Measurements from ENCODE around the gene GADL1.

The GADL1 gene

DNA sequence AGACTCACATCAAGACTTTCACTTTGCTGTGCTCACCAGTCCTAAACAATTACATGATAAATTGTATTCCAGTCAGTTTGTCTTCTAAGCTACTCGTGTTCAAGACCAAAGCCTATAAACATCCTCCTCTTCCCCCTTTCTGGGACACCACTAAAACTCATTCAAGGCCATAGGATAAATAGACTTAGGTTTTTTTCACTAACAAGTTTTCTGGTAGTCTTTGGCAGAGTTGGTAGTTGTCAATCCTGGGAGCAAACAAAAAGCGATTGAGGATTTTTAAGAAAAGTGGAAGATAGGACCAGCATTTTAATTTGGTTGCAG is 173.2 kb downstream of the GADL1 start:
- DNase-seq (ENCODE audit: low read depth) = no peak

DNA sequence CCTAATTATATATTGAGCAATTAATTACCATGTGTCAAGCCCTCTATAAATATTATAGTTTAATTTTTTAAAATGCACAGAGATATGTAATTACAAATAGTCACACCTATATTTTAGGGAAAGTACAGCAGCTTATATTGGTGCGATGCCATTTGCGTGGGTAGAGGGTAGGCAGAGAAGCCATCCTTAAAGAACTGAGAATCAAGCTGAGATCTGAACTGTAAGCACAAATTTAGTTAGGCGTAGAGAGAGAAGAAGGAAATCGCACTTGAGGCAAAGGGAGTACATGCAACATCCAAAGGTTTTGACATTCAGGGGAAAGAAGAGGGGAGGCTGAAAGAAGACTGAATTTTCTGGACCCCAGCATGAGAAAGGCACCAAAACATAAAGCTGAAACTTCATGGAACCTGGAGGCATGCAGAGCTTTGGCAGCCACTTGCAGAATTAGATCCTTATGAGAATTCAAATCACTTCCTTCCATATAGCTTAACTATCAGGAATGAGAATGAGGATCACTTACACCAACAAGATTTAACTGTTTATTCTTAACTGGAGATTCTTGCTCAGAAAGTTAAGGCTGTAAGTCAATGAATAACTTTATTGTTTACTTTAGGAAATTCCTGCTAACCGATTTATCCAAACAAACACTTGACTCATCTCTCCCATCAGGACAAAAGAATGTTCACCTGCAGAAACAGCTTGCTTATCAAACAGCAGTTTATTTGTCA is 173.7 kb downstream of the GADL1 start:
- no peak for DNase-seq (ENCODE audit: low read depth)

DNA sequence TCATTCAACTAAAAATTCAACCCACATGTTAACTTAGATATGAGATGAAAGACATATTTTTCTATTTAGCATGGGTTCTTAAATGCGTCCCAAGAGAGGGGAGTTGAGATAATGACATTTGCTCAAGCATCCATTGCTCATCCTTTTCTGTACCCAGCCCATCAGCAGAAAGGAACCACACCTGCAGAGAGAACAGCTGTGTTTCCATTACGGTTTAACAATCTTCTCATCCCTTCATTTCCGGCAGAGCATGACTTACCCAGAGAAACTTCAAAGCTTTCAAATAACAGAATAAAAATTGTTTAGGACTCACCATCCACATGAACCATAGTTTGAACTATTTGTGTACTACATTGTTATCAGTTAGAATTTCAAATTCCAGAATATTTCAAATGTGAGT is 174.9 kb downstream of the GADL1 start:
- DNase-seq (ENCODE audit: low read depth) = no peak

DNA sequence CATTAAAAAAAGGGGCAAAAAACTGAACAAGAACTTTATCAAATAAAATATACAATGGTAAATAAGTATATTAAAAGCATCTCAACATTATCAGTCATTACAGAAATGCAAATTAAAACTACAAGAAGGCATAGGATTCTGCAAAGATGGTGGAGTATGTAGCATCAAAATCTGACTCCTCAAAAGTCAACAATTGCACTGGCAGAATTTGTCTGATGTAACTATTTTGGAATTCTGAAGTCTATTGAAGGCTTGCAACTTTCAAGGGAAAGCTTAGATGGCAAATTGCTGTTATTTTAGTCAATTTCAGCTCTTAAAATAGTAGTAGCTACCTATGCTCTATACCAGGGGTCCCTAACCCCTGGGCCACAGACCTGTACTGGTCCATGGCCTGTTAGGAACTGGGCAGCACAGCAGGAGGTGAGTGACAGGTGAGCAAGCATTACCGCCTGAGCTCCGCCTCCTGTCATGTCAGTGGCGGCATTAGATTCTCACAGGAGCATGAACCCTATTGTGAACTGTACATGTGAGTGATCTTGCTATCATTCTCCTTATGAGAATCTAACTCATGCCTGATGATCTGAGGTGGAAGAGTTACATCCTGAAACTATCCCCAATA is 180.5 kb downstream of the GADL1 start:
- DNase-seq (ENCODE audit: low read depth) = no peak

DNA sequence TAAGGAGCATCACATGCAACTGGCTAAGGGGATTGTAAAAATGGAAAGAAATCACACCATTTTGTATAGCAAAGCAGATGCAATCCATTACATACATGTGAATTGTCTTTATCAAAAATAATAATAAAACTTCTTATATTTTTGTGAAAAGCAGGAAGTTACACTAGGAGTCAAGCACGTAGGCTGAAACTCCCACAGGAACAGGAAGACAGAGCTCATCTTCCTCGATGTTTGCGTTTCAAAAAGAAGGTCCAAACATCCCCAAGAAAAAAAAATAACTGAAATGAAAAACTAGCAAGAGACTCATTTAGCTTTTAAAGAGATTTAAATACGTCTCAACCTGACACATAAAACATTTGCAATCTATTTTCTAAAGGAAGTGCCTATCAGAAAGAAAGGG is 181.5 kb downstream of the GADL1 start:
- DNase-seq (ENCODE audit: low read depth) = no peak

DNA sequence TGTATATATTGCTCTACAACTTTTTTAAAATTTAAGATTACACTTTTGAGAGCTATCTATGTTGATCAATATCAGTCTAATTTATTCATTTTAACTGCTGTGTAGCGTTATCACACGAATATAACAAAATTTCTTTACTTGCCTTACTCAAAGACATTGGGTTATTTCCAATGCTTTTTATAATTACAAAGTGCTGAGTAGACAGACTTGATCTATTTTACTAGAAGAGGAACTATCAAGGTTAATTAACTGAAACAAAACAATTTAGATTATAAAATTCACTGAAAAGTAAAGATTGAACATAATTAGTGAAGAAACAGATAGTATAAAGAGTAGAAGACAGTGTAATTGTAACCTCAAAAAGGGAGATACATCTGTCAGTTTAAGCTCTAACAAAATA is 182.6 kb downstream of the GADL1 start:
- DNase-seq (ENCODE audit: low read depth) = no peak

DNA sequence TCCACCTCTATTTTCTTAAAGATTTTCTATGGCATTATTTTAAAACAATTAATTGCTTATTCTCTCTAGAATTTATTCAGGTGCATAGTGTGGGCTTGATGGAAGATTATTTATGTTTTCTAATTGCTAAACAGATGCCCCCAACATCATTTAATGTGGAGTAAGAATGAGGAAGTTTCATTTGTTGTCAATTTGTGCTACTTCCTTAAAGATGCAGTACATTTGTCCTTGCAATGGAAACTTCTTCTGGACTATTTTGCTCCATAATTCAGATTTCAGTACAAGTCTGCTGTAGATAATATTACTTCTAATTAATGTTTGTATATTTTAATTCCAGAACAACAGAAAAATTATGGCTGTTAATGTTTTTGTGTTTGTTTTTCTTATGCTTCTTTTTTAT is 183.3 kb downstream of the GADL1 start:
- no peak for DNase-seq (ENCODE audit: low read depth)

DNA sequence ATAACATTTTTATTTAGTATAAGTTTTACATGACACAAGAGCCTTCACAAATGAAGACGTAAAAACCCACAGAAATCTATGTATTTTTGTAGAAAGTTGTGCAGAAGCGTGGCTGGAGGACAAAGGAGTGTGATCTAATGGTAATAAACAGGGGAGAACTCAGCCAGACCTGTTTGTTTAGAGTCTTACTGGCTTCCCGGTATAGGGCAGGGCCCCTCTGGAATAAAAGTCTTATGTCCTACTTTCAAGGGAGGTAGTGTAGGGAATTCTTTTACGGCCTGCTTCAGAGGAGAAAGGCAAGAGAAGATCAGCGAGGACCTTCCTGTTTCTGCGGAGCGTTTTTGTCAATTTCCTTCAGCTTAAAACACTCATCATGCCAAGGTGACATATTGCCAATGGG is 184.4 kb downstream of the GADL1 start:
- no peak for DNase-seq (ENCODE audit: low read depth)

DNA sequence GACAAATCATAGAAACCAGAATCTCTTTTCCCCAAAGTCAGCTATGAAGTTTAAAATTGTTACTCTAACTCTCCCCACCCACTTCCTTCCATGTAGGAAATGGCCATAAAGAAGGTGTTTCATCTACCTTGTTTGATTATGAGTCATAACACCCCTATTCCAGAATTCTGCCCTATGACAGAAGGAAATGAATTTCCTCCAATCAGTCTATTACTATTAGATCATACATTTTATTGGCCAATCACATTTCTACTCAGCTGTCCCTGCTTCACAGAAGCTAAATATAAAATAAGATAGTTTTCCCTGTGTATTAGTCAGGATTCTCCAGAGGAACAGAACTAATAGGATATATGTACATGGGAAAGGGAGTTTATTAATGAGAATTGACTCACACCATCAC is 186.0 kb downstream of the GADL1 start:
- no peak for DNase-seq (ENCODE audit: low read depth)

DNA sequence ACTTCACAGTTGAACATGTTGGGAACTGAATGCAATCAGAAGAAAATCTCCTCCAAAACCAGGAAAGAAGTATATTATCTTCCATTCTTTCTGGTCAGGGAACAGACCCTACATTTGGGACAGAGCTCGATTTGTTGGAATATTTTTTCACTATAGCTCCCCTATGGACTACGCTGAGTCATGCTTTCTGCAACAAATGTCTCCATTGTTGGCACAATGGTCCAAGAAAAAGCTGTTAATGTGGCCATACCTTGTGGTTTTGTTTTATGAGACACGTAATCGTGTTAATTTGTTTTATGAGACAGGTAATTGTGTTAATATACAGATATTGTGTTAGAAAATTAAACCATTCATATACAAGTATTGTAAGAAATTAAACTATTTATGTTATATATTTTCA is 186.6 kb downstream of the GADL1 start:
- DNase-seq (ENCODE audit: low read depth) = no peak

DNA sequence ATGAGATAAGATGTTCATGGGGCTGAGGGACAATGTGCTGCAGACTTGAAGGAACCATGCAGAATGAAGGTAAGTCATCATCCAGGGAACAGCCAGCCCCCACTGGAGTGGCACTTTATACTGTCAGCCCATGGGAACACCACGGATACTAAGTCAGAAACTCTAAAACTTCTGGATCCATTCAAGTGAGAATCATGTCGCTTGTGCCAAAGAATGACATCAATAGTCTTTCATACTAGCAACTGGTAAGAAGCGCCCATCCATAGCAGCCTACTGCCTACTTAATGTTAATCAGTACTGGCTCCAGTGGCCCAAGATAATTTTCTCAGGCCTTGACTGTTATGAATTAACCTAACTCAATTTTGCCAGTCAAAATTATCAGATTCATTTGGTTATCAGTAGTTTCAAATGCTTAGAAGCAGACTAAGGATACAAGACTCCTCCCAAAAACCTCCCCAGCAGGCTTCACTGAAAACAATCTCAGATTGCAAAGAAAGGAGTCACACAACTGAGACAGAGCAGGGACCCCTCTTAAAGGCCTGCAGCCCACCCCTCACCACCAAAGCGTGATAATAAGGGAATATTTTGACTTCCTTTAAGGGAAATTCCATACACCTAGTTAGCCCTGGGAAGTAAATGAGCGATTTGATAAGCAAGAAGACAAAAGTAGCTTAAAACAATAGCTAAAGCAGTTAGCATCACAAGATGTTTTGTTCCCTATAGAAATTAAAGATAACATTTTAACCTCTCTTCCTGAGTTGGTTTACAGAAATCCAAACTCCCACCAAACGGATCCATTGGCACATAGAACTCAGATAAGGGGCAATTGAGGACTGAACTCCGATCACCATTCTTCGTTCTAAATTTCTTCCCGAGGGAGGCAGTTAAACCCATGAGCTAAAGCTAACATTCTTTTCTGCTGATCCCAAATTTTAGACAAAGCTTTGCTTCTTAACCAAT is 189.2 kb downstream of the GADL1 start:
- DNase-seq (ENCODE audit: low read depth) = no peak

DNA sequence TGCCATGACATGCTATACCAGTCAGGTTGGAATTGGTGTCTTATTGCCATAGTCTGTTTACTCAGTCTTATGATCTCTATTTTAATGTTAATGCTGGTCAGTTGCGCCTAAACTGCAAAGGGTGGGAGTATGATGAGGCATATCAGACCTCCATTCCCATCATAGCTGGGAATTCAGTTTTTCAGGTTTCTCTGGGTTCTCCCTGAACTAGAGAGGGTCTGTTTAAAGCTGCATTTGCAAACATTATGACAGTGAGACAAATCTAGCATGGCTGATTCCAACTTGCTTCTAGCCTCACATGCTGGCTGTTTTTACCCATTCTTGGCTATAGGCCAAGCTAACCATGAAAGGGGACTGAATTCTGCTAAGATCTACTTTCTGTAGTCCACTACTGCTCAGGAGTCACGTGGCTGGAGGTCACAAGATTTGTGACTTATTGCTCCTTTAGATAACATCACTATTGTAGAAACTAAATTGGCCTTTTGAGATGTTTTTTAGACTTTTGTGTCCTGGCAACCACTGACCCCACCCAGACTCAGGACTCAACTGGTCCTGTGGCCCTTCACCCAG is 191.5 kb downstream of the GADL1 start:
- DNase-seq (ENCODE audit: low read depth) = no peak

DNA sequence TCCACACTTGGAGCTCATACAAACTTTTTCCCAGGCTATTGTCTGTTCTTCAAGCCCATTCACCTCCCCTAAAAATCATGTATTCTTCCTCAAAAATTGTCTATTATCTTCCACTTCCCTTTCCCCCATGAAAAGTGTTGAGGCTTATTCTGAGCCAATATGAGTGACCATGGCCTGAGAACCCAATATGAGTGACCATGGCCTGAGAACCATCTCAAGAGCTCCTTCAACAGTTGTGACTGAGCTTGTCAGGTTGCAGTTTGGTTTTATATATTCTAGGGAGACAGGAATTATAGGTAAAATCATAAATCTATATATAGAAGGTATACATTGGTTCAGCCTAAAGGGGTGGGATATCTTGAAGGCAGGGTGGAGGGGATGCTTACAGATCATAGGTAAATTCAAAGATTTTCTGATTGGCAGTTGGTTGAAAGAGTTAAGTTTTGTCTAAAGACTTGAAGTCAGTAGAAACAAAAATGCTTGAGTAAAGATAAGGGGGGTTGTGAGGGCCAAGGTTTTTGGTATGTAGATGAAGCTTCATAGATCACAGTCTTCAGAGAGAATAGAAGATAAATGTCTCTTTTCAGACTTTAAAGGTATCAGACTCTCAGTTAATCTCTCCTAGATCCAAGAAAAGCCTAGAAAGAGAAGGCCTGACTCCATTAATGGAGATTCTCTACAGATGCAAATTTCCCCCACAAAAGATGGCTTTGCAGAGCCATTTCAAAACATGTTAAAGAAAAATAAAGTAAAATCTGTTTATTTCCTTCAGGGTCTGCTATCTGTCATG is 192.2 kb downstream of the GADL1 start:
- DNase-seq (ENCODE audit: low read depth) = no peak

DNA sequence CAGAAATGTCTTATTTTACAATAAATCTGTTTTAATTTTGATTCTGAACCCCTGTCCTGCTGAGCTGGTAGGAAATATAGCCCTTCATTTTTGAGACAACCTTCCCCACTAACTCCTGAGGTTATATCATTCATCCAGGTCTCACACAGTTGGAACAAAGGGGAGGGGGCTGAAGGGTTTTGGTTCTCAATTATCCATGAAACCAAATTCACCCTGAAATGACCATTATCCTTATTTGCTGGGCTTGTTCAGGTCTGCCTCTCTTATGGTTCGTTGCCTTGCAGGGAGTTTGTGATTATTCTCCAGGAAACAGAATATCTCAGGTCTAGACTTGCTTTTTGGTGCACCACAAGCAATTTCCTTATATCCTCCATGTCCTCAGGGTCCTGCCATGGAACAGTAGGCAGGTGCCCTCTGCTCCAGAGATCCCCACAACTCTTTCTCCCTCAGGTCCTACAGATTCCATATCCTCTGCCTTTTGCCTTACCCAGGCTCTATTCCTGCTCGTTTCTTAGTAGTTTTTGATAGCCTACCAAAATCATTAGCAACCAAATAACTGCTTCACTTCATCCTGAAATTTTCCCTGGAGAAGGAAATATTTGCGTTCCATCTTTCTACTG is 193.6 kb downstream of the GADL1 start:
- DNase-seq (ENCODE audit: low read depth) = no peak

DNA sequence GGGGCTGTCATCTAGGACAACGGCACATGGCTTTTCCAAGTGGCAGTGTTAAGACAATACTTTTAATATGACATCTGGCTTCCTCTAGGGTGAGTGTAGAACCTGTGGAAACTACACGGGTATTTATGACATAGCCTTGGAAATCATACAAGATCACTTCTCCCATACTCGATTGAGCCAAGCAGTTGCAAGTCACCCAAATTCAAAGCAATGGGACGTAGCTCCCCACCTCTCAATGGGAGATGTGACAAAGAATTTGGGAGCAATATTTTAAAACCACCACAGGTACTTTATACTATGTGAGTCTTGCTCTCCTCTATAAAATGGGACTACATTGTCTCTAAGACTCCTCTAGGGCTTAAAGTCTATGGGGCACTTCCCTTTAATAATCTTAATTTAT is 194.5 kb downstream of the GADL1 start:
- no peak for DNase-seq (ENCODE audit: low read depth)

DNA sequence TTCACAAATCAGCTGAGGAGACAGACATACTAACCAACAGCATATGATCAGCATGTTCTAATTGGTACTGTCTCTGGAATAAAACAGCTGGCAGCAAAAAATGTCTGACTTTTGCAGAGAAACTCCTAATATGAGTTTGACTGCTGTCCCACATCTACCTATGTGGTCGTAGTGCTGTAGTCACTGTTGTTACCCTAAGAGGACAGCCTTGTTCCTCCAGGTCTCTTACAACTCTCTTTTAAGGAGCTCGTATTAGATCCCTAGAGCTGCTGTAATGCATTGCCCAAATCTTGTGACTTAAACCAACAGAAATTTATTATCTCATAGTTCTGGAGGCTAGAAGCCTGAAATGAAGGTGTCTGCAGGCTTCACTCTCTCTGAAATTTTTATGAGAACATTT is 195.9 kb downstream of the GADL1 start:
- DNase-seq (ENCODE audit: low read depth) = no peak

DNA sequence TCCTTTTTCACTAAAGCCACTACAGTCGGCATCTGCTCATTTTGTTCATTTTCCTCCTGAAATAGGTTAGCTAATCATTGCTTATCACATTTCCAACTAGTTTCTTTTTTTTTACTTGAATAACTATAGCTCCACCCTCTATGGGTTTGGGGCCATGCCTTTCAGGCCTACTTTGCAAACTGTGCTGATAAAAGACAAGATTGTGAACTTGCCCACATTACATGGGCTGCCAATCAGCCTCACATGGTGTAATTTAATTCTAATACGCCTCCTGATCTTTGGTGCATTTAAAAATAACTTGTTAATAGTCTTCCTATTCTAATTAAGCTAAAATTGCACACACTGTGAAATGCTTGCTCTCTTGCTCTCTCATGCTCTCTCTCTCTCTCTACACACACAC is 197.6 kb downstream of the GADL1 start:
- no peak for DNase-seq (ENCODE audit: low read depth)

DNA sequence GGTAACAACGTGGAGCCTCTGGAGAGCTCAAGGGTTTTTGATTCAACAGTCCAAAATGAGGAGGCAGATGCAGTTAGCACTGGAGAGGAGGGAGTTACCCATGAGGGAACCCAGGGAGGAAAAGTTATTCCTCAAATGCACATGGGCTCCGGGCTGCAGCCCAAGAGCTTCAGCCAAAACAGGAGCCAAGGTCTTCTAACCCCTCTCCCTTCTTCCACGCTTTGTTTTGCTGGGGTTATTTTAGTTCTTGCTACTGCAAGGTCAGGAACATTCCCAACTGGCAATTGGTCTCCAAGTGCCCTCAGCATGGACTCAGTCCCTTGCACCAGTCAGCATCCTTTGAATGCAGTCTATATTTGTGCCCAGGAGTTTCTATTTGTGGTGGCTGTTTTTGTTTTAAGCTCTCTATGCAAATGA is 198.1 kb downstream of the GADL1 start:
- no peak for DNase-seq (ENCODE audit: low read depth)

DNA sequence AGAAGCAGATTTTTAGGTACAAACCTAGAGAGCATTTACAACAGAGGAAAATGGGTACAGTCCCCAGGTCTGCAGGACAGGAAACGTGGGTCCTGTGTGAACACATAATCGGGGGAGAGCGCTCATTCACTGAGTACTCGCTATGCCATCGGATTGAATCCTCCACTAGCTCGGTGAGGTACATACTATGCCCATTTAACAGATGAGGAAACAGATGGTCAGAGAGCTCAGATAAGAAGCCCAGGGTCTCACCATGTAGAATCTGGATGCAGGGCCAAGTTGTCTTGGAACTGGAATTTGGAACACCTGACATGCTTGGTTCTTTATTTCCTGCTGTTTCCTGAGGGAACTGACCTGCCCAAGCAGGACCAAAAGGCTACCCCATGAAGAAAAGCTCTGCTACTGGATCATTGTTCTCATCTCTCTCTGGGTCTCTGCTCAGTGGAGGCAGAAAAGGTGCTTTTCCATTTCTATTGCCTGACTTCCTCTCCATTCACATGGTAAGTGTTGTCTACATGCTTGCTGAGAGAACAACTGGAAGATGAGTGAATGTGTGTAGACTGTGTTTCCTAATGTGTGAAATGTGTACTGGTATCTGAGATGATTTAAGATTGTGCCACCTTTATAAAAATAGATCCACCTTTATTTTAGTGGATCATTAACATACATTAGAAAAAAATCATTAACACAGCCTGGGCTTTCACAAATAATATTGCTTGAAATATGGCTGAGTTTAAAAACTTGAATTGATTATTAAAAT is 199.0 kb downstream of the GADL1 start:
- DNase-seq (ENCODE audit: low read depth) = no peak

DNA sequence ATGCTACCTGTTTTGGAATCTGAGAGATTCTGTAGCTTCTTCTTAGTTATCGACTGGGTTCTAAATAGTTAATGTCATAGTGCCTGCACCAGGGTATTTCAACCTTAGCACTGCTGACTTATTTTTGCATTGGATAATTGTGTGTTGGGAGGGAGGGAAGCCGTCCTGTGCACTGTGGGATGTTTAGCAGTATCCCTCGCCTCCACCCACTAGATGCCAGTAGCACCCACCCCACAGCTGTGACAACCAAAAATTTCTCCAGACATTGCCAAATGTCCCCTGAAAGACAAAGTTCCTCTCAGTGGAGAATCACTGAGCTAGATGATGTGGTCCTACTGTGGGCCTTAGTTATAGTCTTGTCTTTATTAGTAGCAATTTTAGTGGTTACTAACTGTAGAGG is 199.8 kb downstream of the GADL1 start:
- no peak for DNase-seq (ENCODE audit: low read depth)

DNA sequence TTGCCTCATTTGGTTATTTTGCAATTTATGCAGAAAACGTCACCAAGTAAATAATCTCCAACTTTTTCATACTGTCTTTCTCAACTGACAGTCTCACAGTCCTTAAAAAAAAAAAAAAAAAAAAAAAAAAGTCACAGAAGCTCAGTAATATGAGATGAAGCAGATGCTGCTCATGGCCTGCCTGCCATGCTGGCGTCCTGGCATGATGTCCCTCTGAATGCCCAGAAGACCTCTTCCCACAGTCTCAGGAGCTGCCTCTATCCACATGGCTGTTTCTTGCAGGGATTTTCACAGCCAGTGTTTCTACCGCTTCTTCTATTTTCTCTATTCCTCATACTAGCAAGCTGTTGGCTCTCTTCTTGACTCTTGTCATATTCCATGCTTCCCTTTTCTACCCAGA is 200.3 kb downstream of the GADL1 start:
- DNase-seq (ENCODE audit: low read depth) = no peak
